ENCODE measurements around the gene CHMP1A.

GRCh38 chr16:89657442-89658220 is at the start of gene CHMP1A, which contains the start of gene SPATA33:
- TF ChIP-seq CTCF (optimal IDR thresholded peaks at IDR 0.05 in 1 of 3, IDR thresholded peaks at IDR 0.05 in 1 of 3, conservative IDR thresholded peaks at IDR 0.05 in 1 of 3; ENCODE audit: extremely low read depth in 1 of 3, insufficient read depth in 2 of 3, low read length in 3 of 3) = no peak
- no peak for TF ChIP-seq EZH2 (IDR thresholded peaks at IDR 0.05; ENCODE audit: low read length)
